HUDEP-2 (cell line): ENCODE measurements around the gene SERPINI1.
"Not testable (repeated sequence)": the region's sequence is repeated elsewhere in the genome, so short reads cannot be mapped to it uniquely, and the experiment has no call there.

Source experiments
- DNase-seq, 76 experiments: peaks; one replicate each; lab custom pipeline; 2025; ENCODE audit not compliant: unreplicated experiment in 76 of 76; lab: John Stamatoyannopoulos, UW

The SERPINI1 gene

GRCh38 chr3:167783781-167784180, 48.3 kb downstream of the SERPINI1 start:
- DNase-seq, result no peak

- no peak for DNase-seq
Observed at GRCh38 chr3:167785790-167786189, 50.3 kb downstream of the SERPINI1 start.

GRCh38 chr3:167787440-167787839, 51.9 kb downstream of the SERPINI1 start:
- no peak for DNase-seq

- DNase-seq, result no peak
Observed at GRCh38 chr3:167798443-167798842, 62.9 kb downstream of the SERPINI1 start.

- no peak for DNase-seq
Observed at GRCh38 chr3:167808910-167809309, 73.4 kb downstream of the SERPINI1 start.

GRCh38 chr3:167810236-167810635, 74.7 kb downstream of the SERPINI1 start:
- DNase-seq, result no peak

GRCh38 chr3:167811031-167811430, 75.5 kb downstream of the SERPINI1 start:
- no peak for DNase-seq

GRCh38 chr3:167813169-167814123, 77.9 kb downstream of the SERPINI1 start:
- DNase-seq, result no peak

GRCh38 chr3:167814441-167814951, 79.0 kb downstream of the SERPINI1 start:
- no peak for DNase-seq

GRCh38 chr3:167816953-167817352, 81.4 kb downstream of the SERPINI1 start:
- DNase-seq, result no peak

GRCh38 chr3:167820102-167820865, 84.8 kb downstream of the SERPINI1 start:
- DNase-seq, result no peak

- no peak for DNase-seq
Observed at GRCh38 chr3:167821248-167821805, 85.8 kb downstream of the SERPINI1 start.

GRCh38 chr3:167823738-167824137, 88.2 kb downstream of the SERPINI1 start:
- DNase-seq, result no peak

GRCh38 chr3:167827588-167827987, 92.1 kb downstream of the SERPINI1 start:
- not testable (repeated sequence) for DNase-seq

GRCh38 chr3:167829071-167829470, 93.5 kb downstream of the SERPINI1 start:
- DNase-seq, result no peak

- DNase-seq, result no peak
Observed at GRCh38 chr3:167830007-167830406, 94.5 kb downstream of the SERPINI1 start.

GRCh38 chr3:167835359-167835758, 99.8 kb downstream of the SERPINI1 start:
- DNase-seq, result no peak

GRCh38 chr3:167835953-167836352, 100.4 kb downstream of the SERPINI1 start:
- no peak for DNase-seq

GRCh38 chr3:167837466-167837865, 101.9 kb downstream of the SERPINI1 start:
- no peak for DNase-seq

GRCh38 chr3:167839460-167840134, 104.1 kb downstream of the SERPINI1 start:
- DNase-seq, result no peak

- no peak for DNase-seq
Observed at GRCh38 chr3:167840247-167840646, 104.7 kb downstream of the SERPINI1 start.
